ENCODE results near the gene EEF1A2.
"Not testable (repeated sequence)": the region's sequence is repeated elsewhere in the genome, so short reads cannot be mapped to it uniquely, and the experiment has no call there.

EEF1A2 gene

GRCh38 chr20:63520504-63520933 is 21.6 kb upstream of the EEF1A2 start, which contains the start of gene PPDPF:
Gene PPDPF (plus strand): TSS chr20:63520765. CDS start chr20:63521309, 544 bp downstream.
- DNase-seq (ENCODE audit: low read depth in 2 of 2) = peak; percentile 70 to 72

- DNase-seq (ENCODE audit: low read depth in 2 of 2) = peak; percentile 26 to 56
Measured at GRCh38 chr20:63519668-63520503, 21.0 kb upstream of the EEF1A2 start.

GRCh38 chr20:63518946-63519667 is 20.2 kb upstream of the EEF1A2 start:
- no peak for DNase-seq (ENCODE audit: low read depth in 2 of 2)

GRCh38 chr20:63518351-63518861 is 19.5 kb upstream of the EEF1A2 start:
- no peak for DNase-seq (ENCODE audit: low read depth in 2 of 2)

GRCh38 chr20:63517376-63518309 is 18.8 kb upstream of the EEF1A2 start:
- no peak for DNase-seq (ENCODE audit: low read depth in 2 of 2)

- not testable (repeated sequence) for DNase-seq (ENCODE audit: low read depth in 2 of 2)
Measured at GRCh38 chr20:63514520-63514919, 15.6 kb upstream of the EEF1A2 start.

GRCh38 chr20:63513207-63513606 is 14.3 kb upstream of the EEF1A2 start:
- no peak for DNase-seq (ENCODE audit: low read depth in 2 of 2)

- DNase-seq (ENCODE audit: low read depth in 2 of 2) = no peak
Measured at GRCh38 chr20:63509088-63509564, 10.2 kb upstream of the EEF1A2 start.

- DNase-seq (ENCODE audit: low read depth in 2 of 2) = no peak
Measured at GRCh38 chr20:63508072-63508768, 9.3 kb upstream of the EEF1A2 start.

GRCh38 chr20:63507083-63507743 is 8.3 kb upstream of the EEF1A2 start:
- no peak for DNase-seq (ENCODE audit: low read depth in 2 of 2)

- DNase-seq (ENCODE audit: low read depth in 2 of 2) = no peak
Measured at GRCh38 chr20:63505723-63506122, 6.8 kb upstream of the EEF1A2 start.

GRCh38 chr20:63505281-63505680 is 6.4 kb upstream of the EEF1A2 start:
- DNase-seq (ENCODE audit: low read depth in 2 of 2) = no peak

- DNase-seq (ENCODE audit: low read depth in 2 of 2) = no peak
Measured at GRCh38 chr20:63504642-63505041, 5.8 kb upstream of the EEF1A2 start.

- DNase-seq (ENCODE audit: low read depth in 2 of 2) = no peak
Measured at GRCh38 chr20:63503524-63503923, 4.6 kb upstream of the EEF1A2 start.

GRCh38 chr20:63502671-63503172 is 3.8 kb upstream of the EEF1A2 start:
- DNase-seq (ENCODE audit: low read depth in 2 of 2) = no peak

- DNase-seq (ENCODE audit: low read depth in 2 of 2) = no peak
Measured at GRCh38 chr20:63501818-63502670, 3.2 kb upstream of the EEF1A2 start.

GRCh38 chr20:63500902-63501817 is 2.3 kb upstream of the EEF1A2 start:
- no peak for DNase-seq (ENCODE audit: low read depth in 2 of 2)

Data from stimulated activated CD4-positive, alpha-beta T cell treated with anti-CD3 and anti-CD28 coated beads, Interleukin-12 subunit alpha, Interleukin-12 subunit beta, amount 100 ng/mL, for 24 hours (primary cell).